Left lung (tissue), 10 donors: ENCODE data around the gene UBE2R2. TPM values are rescaled to one million over a fixed set of nuclear protein-coding genes. Genes with fewer than 3 reads are reported as not detected.

Experiments used
- ATAC-seq: fragments of 200-7000 bp; cut with Tn5 transposase; one replicate; pipeline ENCODE4 v1.9.1; 2020; ENCODE audit warnings: moderate library complexity
- DNase-seq, 4 donors: peaks; one replicate each; pipeline ENCODE4 v3.0.0-alpha.2; 2013 to 2020
- H3K27ac ChIP-seq, 2 donors: fragments of 200-600 bp; sonication (generic) in 1 of 2; one replicate each; pipeline versions ENCODE4 v1.5.0 to v1.8.0; 2020 to 2021
- H3K27me3 ChIP-seq, 2 donors: fragments of 200-600 bp; sonication (generic) in 1 of 2; one replicate each; pipeline versions ENCODE4 v1.5.0 to v1.8.0; 2020 to 2021
- H3K36me3 ChIP-seq, 2 donors: fragments of 200-600 bp; sonication (generic) in 1 of 2; one replicate each; pipeline versions ENCODE4 v1.5.0 to v1.8.0; 2020 to 2021
- H3K4me1 ChIP-seq, 2 donors: fragments of 200-600 bp; one replicate each; pipeline ENCODE4 v1.8.0; 2021
- H3K4me3 ChIP-seq, 2 donors: fragments of 200-600 bp; sonication (generic) in 1 of 2; one replicate each; pipeline versions ENCODE4 v1.5.0 to v1.8.0; 2020 to 2021; ENCODE audit warnings: mild to moderate bottlenecking in 1 of 2
- H3K9me3 ChIP-seq, 2 donors: fragments of 200-600 bp; sonication (generic) in 1 of 2; one replicate each; pipeline versions ENCODE4 v1.5.0 to v1.8.0; 2020 to 2021
- intact Hi-C, 2 donors: fragments of 100-400 bp; cut with DNase I; formaldehyde crosslinking; loops; one replicate each; pipeline versions ENCODE4 v1.11.2 to v1.14.2; 2022
- polyA plus RNA-seq, 6 donors: library from polyadenylated mRNA; unstranded; fragments of 120-200 nt; gene quantifications; one replicate each; pipeline ENCODE4 v1.2.1, GENCODE V29; 2013; ENCODE audit not compliant: insufficient read length in 6 of 6
- total RNA-seq, 2 donors: library from RNA; stranded (reverse); fragmentation: NEBNext Ultra II Directional; extraction: Animal tissue kit (Norgen Biotek cat#: 25700); gene quantifications; one replicate each; pipeline ENCODE4 v1.2.1, GENCODE V29; 2021
- TF ChIP-seq, protein P1 (sequence below), 2 donors: fragments of 200-600 bp; sonication (generic) in 1 of 2; IDR thresholded peaks; one replicate each; pipeline versions ENCODE4 v1.5.0 to v1.8.0; 2021; ENCODE audit warnings: antibody characterized with exemption in 2 of 2
- donor health status: DM: no; HTN: yes; CAD: no.
- donor health status: DM: no; HTN: no; CAD: no.

UBE2R2 gene
- total and polyA plus RNA-seq, 8 donors: 34.0 to 60.6 (median 56.7) TPM

DNA sequence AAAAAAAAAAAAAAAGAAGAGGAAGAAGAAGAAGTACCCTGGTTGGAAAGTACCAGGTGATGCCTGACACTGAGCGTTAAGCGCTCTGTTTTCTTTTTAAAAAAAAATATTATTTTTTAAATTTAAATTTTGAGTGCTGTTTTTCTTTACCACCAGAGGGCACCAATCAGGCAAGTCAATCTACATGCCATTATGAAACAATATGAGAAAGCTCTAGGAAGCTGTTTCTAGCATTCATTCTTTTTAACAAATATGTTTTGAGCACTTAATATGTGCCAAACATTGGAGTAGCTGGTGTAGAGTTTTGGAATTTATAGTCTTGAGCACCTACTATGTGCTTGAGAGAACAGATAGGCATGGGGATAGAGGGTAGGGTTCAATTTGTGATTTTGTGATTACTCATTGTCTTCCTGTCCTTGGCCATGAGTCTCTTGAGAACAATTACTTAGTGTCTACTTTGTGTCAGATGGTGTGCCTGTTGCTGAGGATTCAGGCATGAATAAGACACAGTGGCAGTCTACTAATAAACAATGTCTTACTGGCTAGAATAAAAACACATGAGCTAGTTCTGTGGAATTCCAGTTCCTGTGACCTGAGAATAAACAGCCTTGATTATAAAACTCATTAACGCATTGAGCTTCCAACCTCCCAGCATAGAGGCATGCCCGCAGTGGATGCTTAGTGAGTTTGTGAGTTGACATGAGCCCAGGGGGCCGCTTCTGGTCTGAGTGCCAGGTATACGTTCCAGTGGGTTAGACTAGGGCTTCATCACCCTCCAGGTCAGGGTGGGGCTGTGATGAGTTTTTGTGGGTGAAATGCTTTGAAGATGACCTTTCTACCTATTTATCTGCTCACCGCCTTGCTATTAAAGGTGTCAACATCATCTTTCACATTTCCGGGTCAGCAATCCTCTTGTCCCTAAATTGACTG lies 3.0 kb upstream of the UBE2R2 start:
- Histone ChIP-seq H3K4me1 (peaks cover 4 to 38% of the 10 kb centered on the region in 2 donors), H3K36me3 (no peaks in the 10 kb centered on the region), H3K27me3 (no peaks in the 10 kb centered on the region), H3K27ac (peak overlapping the region; percentile 42 to 100), H3K4me3 (no peak overlapping the region), H3K9me3 (no peaks in the 10 kb centered on the region)
- intact Hi-C loops: loop anchor here in 1 of 2 donors (5.0 kb wide), 1 partner anchor 38 kb away; no protein-coding TSS in a partner anchor
- ATAC-seq: no peak
- DNase-seq: peak in 1 of 4 donors; percentile 40
- TF ChIP-seq, protein P1, sequence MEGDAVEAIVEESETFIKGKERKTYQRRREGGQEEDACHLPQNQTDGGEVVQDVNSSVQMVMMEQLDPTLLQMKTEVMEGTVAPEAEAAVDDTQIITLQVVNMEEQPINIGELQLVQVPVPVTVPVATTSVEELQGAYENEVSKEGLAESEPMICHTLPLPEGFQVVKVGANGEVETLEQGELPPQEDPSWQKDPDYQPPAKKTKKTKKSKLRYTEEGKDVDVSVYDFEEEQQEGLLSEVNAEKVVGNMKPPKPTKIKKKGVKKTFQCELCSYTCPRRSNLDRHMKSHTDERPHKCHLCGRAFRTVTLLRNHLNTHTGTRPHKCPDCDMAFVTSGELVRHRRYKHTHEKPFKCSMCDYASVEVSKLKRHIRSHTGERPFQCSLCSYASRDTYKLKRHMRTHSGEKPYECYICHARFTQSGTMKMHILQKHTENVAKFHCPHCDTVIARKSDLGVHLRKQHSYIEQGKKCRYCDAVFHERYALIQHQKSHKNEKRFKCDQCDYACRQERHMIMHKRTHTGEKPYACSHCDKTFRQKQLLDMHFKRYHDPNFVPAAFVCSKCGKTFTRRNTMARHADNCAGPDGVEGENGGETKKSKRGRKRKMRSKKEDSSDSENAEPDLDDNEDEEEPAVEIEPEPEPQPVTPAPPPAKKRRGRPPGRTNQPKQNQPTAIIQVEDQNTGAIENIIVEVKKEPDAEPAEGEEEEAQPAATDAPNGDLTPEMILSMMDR (IDR thresholded peaks at IDR 0.05): peak; percentile 42 to 72

DNA sequence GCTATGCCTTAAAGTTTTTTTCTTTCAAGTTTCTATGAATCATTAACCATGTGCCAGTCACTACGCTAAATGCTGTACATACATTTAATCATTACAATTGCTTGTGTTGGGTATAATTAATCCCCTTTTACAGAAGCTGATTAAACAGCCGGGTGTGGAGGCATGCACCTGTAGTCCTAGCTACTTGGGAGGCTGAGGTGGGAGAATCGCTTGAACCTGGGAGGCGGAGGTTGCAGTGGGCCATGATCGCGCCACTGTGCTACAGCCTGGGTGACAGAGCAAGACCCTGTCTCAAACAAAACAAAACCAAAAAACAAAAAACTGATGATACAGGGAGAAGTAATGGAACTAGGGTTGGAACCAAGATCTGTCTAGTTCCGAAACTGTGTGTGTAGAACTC lies 1.2 kb upstream of the UBE2R2 start:
- intact Hi-C loops: no loop called here
- no peak for DNase-seq
- H3K9me3 ChIP-seq: no peaks in the 10 kb centered on the region
- TF ChIP-seq, protein P1 (IDR thresholded peaks at IDR 0.05): no peak
- no peak for ATAC-seq
- H3K36me3 ChIP-seq: no peaks in the 10 kb centered on the region
- H3K27me3 ChIP-seq: no peaks in the 10 kb centered on the region
- peak overlapping the region in 1 of 2 donors; percentile 88 for H3K4me3 ChIP-seq
- peak overlapping the region; percentile 99 to 100 for H3K27ac ChIP-seq
- H3K4me1 ChIP-seq: peaks cover 4 to 56% of the 10 kb centered on the region in 2 donors

DNA sequence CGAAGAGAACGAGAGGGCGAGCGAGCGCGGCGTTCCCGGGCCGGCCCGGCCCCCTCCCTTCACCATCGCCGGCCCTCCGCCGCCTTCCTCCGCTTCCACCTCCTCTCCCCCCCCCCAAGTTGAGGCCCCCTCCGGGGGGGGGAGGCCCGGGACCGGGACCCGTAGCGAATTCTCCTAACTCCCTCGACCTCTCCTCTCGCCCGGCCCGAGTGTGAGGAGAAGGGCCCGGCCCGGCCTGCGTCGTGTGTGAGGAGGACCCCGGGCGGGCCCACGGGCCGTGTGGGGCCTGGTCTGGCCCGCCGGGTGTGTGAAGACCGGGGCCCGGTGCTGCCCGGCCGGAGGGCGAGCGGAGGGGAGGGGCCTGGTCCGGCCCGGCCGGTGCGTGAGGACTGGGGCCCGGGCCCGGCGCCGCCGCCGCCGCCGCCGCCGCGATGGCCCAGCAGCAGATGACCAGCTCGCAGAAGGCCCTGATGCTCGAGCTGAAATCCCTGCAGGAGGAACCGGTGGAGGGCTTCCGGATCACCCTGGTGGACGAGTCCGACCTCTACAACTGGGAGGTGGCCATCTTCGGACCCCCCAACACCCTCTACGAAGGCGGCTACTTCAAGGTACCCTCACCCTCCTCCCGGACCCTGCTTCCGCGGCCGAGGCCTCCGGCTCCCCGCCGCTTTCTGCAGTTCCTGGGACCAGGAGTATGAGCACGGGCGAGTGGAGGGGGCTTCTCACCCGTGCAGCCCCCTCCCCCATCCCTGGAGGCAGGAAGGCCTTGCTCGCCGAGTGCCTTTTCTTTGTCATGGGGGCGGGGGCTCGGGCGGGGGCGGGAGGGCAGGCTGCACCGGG lies 587 bp downstream of the UBE2R2 start:
- Histone ChIP-seq H3K36me3 (no peaks in the 10 kb centered on the region), H3K27me3 (no peaks in the 10 kb centered on the region), H3K9me3 (no peaks in the 10 kb centered on the region), H3K4me1 (peaks cover 4 to 74% of the 10 kb centered on the region in 2 donors), H3K27ac (peak overlapping the region; percentile 99 to 100), H3K4me3 (peak overlapping the region; percentile 81 to 88)
- ATAC-seq (peak; percentile 20), DNase-seq (peak; percentile 64 to 84 (median 72))
- TF ChIP-seq, protein P1 (IDR thresholded peaks at IDR 0.05): no peak
- intact Hi-C loops: no loop called here

DNA sequence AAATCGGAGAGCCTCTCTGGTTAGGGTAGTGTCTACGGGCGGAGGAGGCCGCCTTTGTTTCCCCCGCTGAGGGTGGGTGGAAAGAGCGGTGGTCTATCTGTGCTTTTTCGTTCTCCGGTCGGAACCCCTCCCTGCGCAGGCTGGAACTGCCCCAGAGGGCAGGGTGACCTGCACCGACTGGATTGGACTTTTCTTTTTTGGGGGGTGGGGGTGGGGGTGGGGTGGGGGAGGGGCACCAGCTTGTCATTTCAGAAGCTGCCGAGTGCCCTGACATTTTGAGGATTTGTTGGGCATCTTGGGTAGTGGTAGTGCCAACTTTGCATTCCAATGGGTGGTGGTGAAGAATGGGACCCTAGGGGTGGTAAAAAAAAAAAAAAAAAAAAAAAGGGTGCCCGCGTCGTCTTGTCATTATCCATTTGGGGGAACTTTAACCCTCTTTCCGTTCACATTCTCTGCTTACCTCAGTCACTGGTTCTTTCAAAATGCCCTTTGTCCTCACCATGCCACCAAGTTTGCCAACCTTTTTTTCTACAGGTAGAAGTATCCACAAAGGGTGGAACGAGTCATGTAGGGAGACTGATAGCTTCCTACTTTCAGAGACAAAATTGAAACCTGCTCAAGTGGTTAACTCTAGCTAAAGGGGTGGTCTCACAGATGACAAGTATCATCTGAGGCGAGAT lies 1.3 kb downstream of the UBE2R2 start:
- Histone ChIP-seq H3K4me3 (peak overlapping the region; percentile 81 to 88), H3K4me1 (peaks cover 3 to 75% of the 10 kb centered on the region in 2 donors), H3K9me3 (no peaks in the 10 kb centered on the region), H3K36me3 (no peaks in the 10 kb centered on the region), H3K27me3 (no peaks in the 10 kb centered on the region), H3K27ac (peak overlapping the region; percentile 99 to 100)
- intact Hi-C loops: no loop called here
- DNase-seq (peak in 2 of 4 donors; percentile 44 to 50), ATAC-seq (no peak)
- TF ChIP-seq, protein P1 (IDR thresholded peaks at IDR 0.05): no peak
